Neuronal stem cell (in vitro differentiated cells): ENCODE measurements around the gene PFDN1.

ENCODE experiments used
- DNase-seq: peaks from one replicate; pipeline ENCODE4 v3.0.0-alpha.2; 2013; ENCODE audit warnings: low spot score
- H2AFZ ChIP-seq: one replicate; pipeline ENCODE4 v1.6.1; 2013; ENCODE audit warnings: mild to moderate bottlenecking, low read length, inconsistent platforms
- H2AK5ac ChIP-seq: 2 replicates; pipeline ENCODE4 v1.6.1; 2013; ENCODE audit warnings: low read depth, mild to moderate bottlenecking, inconsistent platforms, low read length, moderate library complexity, mixed read lengths
- H2BK120ac ChIP-seq: 2 replicates; pipeline ENCODE4 v1.6.1; 2013; ENCODE audit warnings: low read depth, mild to moderate bottlenecking, inconsistent platforms, low read length, moderate library complexity, mixed read lengths
- H2BK12ac ChIP-seq: one replicate; pipeline ENCODE4 v1.6.1; 2013; ENCODE audit warnings: low read length, inconsistent platforms
- H2BK15ac ChIP-seq: 2 replicates; pipeline ENCODE4 v1.6.1; 2013; ENCODE audit warnings: mild to moderate bottlenecking, low read length, inconsistent platforms, mixed read lengths
- H2BK5ac ChIP-seq: one replicate; pipeline ENCODE4 v1.6.1; 2013; ENCODE audit warnings: inconsistent platforms, mild to moderate bottlenecking, low read length, moderate library complexity
- H3K14ac ChIP-seq: one replicate; pipeline ENCODE4 v1.6.1; 2013; ENCODE audit warnings: low read length, inconsistent platforms
- H3K18ac ChIP-seq: 2 replicates; pipeline ENCODE4 v1.6.1; 2013; ENCODE audit warnings: low read length, inconsistent platforms
- H3K23ac ChIP-seq: 2 replicates; pipeline ENCODE4 v1.6.1; 2013; ENCODE audit warnings: low read depth, mild to moderate bottlenecking, mixed read lengths, low read length, inconsistent platforms; ENCODE audit not compliant: poor library complexity
- H3K27ac ChIP-seq: replicated peaks from 3 replicates; pipeline ENCODE4 v1.5.1; 2013; ENCODE audit warnings: low read length, inconsistent platforms
- H3K27me3 ChIP-seq, 3 experiments: 2 replicates each; pipeline ENCODE4 v1.6.1; 2013; ENCODE audit warnings: low read length in 3 of 3, mild to moderate bottlenecking in 2 of 3, inconsistent platforms in 1 of 3, low read depth in 1 of 3, mixed read lengths in 1 of 3, moderate library complexity in 1 of 3; ENCODE audit not compliant: control insufficient read depth in 3 of 3, insufficient read depth in 3 of 3
- H3K36me3 ChIP-seq, 2 donors: replicated peaks in 1 of 2; 2 replicates each; pipeline ENCODE4 v1.6.1; 2013; ENCODE audit warnings: low read length in 2 of 2; ENCODE audit not compliant: control insufficient read depth in 2 of 2, insufficient read depth in 2 of 2
- H3K4ac ChIP-seq: 2 replicates; pipeline ENCODE4 v1.6.1; 2013; ENCODE audit warnings: inconsistent platforms, mild to moderate bottlenecking, low read length, moderate library complexity
- H3K4me1 ChIP-seq, 2 donors: 1 replicate in 1 of 2; 2 replicates in 1 of 2; pipeline ENCODE4 v1.6.1; 2013; ENCODE audit warnings: low read length in 2 of 2, low read depth in 1 of 2; ENCODE audit not compliant: control insufficient read depth in 2 of 2, insufficient read depth in 1 of 2
- H3K4me2 ChIP-seq: one replicate; pipeline ENCODE4 v1.6.1; 2013; ENCODE audit warnings: mild to moderate bottlenecking, low read length, inconsistent platforms; ENCODE audit not compliant: insufficient read depth, poor library complexity, severe bottlenecking
- H3K4me3 ChIP-seq, 2 donors: 2 replicates each; pipeline ENCODE4 v1.5.1; 2013; ENCODE audit warnings: low read length in 2 of 2, mild to moderate bottlenecking in 2 of 2, inconsistent platforms in 1 of 2, moderate library complexity in 1 of 2
- H3K79me1 ChIP-seq: one replicate; pipeline ENCODE4 v1.6.1; 2013; ENCODE audit warnings: low read depth, mild to moderate bottlenecking, inconsistent platforms, low read length, moderate library complexity
- H3K9ac ChIP-seq: one replicate; pipeline ENCODE4 v1.6.1; 2013; ENCODE audit warnings: mild to moderate bottlenecking, low read depth, low read length, inconsistent platforms; ENCODE audit not compliant: poor library complexity
- H3K9me3 ChIP-seq, 2 donors: replicated peaks in 1 of 2; 2 replicates each; pipeline versions ENCODE3 to v1.6.1; 2013; ENCODE audit warnings: low read length in 2 of 2, mild to moderate bottlenecking in 2 of 2, inconsistent platforms in 1 of 2, low read depth in 1 of 2, mixed read lengths in 1 of 2, moderate library complexity in 1 of 2; ENCODE audit not compliant: control insufficient read depth in 2 of 2, insufficient read depth in 1 of 2
- H4K8ac ChIP-seq: one replicate; pipeline ENCODE4 v1.6.1; 2013; ENCODE audit warnings: low read depth, mild to moderate bottlenecking, inconsistent platforms, low read length, moderate library complexity
- H4K91ac ChIP-seq: one replicate; pipeline ENCODE4 v1.6.1; 2013; ENCODE audit warnings: low read length, low read depth, mild to moderate bottlenecking, inconsistent platforms; ENCODE audit not compliant: poor library complexity
- WGBS, 2 donors: extraction: QIAGEN DNeasy Blood & Tissue Kit; methylation state at CpG; one replicate each; pipeline ENCODE4 v1.1.7; 2013; ENCODE audit warnings: missing lambda C conversion rate in 2 of 2, mixed read lengths in 1 of 2; ENCODE audit not compliant: insufficient read length in 2 of 2, insufficient replicate concordance in 1 of 2; ENCODE audit errors: extremely low coverage in 2 of 2; 5-methylcytosine and 5-hydroxymethylcytosine counted together

Gene PFDN1

DNA sequence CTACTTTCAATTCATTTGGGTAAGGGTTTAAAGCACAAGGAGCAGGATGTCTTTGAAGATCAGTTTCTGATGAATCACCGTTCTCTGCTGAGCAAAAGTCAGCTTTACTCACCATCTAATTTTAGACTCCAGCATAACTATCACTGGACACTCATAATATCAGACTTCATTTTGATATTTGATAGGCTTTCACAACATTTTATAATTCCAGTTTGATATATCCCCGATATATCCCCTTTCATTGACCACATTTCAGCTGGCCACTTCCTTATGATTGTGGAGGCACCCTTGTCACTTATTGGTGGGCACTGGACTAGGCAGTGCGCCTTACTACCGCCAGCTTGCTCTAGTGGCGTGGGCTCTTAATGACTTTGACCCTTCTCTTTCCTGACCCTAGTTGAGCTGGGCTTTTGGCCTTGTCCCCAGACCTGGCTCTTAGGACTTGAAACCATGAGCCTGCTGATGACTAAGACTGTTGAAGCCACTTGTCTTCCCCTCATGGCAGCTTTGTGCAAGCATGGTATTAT is 81.1 kb downstream of the PFDN1 start:
- no peak overlapping the region for H3K18ac ChIP-seq

DNA sequence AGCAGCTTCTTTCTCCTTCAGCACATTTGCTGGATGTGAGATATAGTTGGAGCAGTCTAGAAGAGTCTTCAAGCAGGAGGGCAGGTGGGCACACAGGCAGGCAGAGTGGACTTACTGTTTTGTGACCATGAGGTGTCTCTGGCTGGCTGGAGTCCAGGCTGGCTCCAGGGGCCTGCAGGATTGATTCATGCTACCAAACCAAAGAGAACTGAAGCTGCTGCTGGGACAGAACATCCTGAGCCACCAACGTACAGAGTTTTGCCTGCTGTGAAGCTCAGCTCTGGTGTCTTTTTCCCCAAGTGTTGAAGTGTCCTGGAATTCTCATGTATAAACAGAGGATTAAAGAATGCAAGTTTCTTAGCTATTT is 82.2 kb downstream of the PFDN1 start:
- Histone ChIP-seq H3K23ac (no peak overlapping the region), H3K4me2 (peak overlapping the region; percentile 35), H3K36me3 (no peaks in the 10 kb centered on the region), H2AK5ac (no peak overlapping the region), H3K9me3 (no peaks in the 10 kb centered on the region), H2BK120ac (no peak overlapping the region), H2BK12ac (no peak overlapping the region), H3K4me1 (peaks cover 0 to 18% of the 10 kb centered on the region in 2 donors), H3K27ac (peak overlapping the region; percentile 74), H3K27me3 (no peaks in the 10 kb centered on the region), H3K79me1 (no peaks in the 10 kb centered on the region), H3K4ac (no peak overlapping the region), H2BK5ac (no peak overlapping the region), H2BK15ac (no peak overlapping the region), H3K18ac (no peak overlapping the region), H3K14ac (no peak overlapping the region), H4K91ac (no peak overlapping the region), H3K9ac (no peak overlapping the region), H4K8ac (no peak overlapping the region), H2AFZ (no peak overlapping the region), H3K4me3 (no peak overlapping the region)
- no CpG with 5 or more reads among the region's 1 CpG for WGBS, 2 donors
- DNase-seq = no peak

More for the DNA sequence above, 81.1 kb downstream of the PFDN1 start:
- no peak overlapping the region for H3K14ac ChIP-seq
- H3K23ac ChIP-seq = no peak overlapping the region
- no peak overlapping the region for H2BK15ac ChIP-seq
- H2BK5ac ChIP-seq = no peak overlapping the region
- H3K4me2 ChIP-seq = no peak overlapping the region
- no peak overlapping the region for H2AFZ ChIP-seq
- H3K4ac ChIP-seq = no peak overlapping the region
- no peak overlapping the region for H4K8ac ChIP-seq
- H3K4me3 ChIP-seq = no peak overlapping the region
- H4K91ac ChIP-seq = no peak overlapping the region
- no CpG with 5 or more reads among the region's 5 CpGs for WGBS, 2 donors
- H3K27me3 ChIP-seq = no peaks in the 10 kb centered on the region
- H3K9me3 ChIP-seq = no peaks in the 10 kb centered on the region
- H3K27ac ChIP-seq = no peak overlapping the region
- H3K36me3 ChIP-seq = no peaks in the 10 kb centered on the region
- H2BK12ac ChIP-seq = no peak overlapping the region
- DNase-seq = no peak
- H3K9ac ChIP-seq = no peak overlapping the region
- H2AK5ac ChIP-seq = no peak overlapping the region
- no peaks in the 10 kb centered on the region for H3K79me1 ChIP-seq
- H2BK120ac ChIP-seq = no peak overlapping the region
- peaks cover 0 to 18% of the 10 kb centered on the region in 2 donors for H3K4me1 ChIP-seq

DNA sequence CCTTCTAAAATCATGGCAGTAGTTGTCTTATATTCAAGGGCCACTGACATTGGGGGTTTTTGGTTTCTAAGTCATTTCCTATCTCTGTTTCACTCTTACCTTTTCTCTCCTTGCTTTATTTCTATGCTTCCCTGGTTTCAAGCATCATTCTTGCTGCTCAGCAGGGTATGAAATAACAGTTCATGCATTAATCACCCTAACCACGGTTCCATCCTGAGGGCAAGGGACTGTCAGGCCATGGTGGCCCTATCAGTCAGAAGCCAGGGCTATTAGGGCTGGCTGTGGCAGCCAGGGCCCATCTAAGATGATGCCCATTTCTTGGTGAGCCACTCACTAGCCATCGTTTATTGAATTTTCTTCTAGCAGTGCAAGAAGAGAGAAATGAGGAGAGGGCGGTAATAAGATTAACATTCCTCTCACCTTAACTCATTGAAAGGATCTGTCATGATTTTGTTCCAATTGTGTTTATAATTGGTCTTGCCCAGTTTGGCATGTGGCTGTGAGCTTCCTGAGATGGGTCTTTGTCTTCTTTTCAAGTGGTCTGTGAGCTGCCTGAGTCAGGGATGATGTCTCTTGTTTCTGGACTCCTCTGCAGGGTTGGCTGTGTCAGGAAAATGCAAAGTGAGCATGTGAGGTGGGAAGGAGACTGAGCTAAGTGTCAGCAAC is 82.7 kb downstream of the PFDN1 start:
- Histone ChIP-seq H3K36me3 (no peaks in the 10 kb centered on the region), H2AK5ac (no peak overlapping the region), H3K4ac (no peak overlapping the region), H3K9me3 (no peaks in the 10 kb centered on the region), H2BK120ac (no peak overlapping the region), H4K8ac (no peak overlapping the region), H2BK5ac (no peak overlapping the region), H2BK12ac (no peak overlapping the region), H3K27ac (peak overlapping the region; percentile 74), H3K27me3 (no peaks in the 10 kb centered on the region), H3K4me3 (no peak overlapping the region), H3K23ac (no peak overlapping the region), H3K4me1 (peaks cover 0 to 18% of the 10 kb centered on the region in 2 donors), H2AFZ (no peak overlapping the region), H3K79me1 (no peaks in the 10 kb centered on the region), H3K14ac (no peak overlapping the region), H2BK15ac (no peak overlapping the region), H3K9ac (no peak overlapping the region), H4K91ac (no peak overlapping the region), H3K18ac (no peak overlapping the region), H3K4me2 (no peak overlapping the region)
- DNase-seq = peak; percentile 39
- no CpG with 5 or more reads among the region's 3 CpGs for WGBS, 2 donors

DNA sequence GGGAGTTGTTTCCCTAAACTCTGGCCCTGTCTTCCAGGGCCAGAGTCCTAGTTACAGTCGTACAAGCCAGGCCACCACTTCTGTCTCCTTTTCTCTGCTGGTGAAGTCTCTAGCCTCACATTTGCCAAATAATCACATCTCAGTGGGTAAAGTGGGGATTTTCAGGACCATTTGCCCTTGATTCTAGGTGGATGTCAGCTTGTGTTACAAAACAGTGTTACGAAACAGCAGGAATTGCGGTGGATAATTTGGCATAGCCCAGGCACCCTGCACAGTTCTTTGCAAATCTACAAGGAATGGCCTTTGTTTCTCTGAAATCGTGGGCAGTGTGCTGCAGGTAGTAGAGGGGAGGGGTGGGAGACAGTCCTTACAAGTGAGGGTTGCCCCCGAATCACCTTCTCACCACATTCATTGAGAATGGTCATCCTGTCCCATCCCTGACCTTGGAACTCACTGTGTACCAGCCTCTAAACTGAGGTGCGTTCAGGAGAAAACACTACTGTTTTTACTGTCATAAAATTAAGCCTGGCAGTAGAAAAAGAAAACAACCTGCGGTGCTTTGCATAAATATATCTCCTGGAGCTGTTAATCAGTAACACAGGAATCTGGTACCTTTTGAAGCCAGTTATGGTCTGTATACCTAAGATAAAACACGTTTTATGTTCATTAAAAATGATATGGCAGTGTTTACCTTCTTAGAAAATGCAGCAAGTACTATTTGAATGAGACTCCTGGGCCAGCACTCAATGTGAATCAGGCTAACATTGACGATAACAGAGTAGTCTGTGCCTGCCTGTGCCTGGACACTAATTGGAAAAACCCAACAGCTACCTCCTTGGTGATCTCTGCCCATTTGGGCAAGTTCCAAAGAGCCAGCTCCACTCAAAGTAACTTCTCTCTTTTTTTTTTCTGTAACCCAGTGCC is 83.6 kb downstream of the PFDN1 start:
- Histone ChIP-seq H3K27me3 (no peaks in the 10 kb centered on the region), H3K23ac (no peak overlapping the region), H3K4me1 (peaks cover 0 to 18% of the 10 kb centered on the region in 2 donors), H3K4me2 (no peak overlapping the region), H3K9ac (no peak overlapping the region), H2BK12ac (no peak overlapping the region), H4K91ac (no peak overlapping the region), H2AK5ac (no peak overlapping the region), H3K4me3 (no peak overlapping the region), H3K27ac (peak overlapping the region; percentile 20), H3K18ac (no peak overlapping the region), H3K9me3 (no peaks in the 10 kb centered on the region), H4K8ac (no peak overlapping the region), H2BK120ac (no peak overlapping the region), H3K4ac (no peak overlapping the region), H2BK5ac (no peak overlapping the region), H2AFZ (no peak overlapping the region), H3K79me1 (no peaks in the 10 kb centered on the region), H2BK15ac (no peak overlapping the region), H3K36me3 (no peaks in the 10 kb centered on the region), H3K14ac (no peak overlapping the region)
- WGBS, 2 donors = no CpG with 5 or more reads among the region's 9 CpGs
- no peak for DNase-seq
